Measurements from ENCODE around the gene TLE4.

TLE4 gene

DNA sequence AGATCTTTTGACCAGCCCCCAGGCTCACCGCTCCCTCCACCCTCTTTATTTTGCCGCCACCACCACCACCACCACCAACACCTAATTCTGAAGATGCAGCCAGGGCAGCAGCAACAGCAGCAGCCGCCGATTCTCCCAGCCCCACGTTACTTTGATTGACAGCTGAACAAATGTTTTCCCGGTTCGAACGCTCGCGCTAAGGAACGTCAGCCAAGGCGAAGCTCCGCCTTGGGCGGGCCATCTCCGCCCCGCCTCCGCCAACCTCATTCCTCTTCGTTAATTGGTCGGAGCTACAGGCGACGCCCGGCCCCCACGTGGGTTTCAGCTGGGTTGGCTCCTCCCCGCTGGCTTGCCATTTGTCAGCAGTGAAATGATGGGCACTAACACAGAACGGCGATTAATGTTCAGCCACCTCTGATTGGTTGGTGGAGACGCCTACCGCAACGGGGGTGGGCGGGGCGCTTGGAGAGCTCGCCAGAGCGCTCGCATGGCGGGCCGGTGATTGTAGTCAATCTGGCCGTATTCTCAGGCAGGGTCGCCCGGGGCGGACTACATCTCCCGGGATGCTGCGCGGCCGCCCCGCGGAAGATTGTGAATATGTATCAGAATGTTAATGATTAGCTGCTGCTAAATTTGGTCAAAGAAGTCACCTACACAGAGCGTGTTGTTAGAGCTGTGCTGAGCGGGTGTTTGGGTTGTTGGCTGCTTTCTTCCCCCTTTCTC is at the start of gene TLE4:
TSS of gene TLE4 (plus strand) at position 657 of the 723 bp plus-strand sequence. CDS start 826 bp downstream, outside the sequence.
- DNase-seq = peak; percentile 99

DNA sequence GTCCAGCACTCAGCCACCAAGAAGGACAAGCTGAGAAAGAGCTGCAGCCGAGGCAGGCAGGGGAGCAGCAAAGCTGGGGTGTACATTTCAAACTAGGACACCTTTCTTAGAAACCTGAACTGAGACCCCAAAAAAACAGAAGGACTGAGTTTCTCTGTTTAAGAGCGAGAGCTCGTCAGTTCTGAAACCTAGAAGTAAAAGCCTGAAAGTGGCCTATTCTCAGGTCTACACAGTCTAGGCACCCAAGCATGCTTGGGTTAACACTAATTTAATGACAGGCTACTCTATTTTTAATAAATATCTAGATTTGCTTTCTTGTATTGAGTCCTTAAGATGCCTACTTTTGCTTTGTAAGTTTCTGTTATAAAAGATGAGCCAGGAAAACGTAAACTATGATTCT is 49.0 kb upstream of the TLE4 start:
- DNase-seq = no peak

DNA sequence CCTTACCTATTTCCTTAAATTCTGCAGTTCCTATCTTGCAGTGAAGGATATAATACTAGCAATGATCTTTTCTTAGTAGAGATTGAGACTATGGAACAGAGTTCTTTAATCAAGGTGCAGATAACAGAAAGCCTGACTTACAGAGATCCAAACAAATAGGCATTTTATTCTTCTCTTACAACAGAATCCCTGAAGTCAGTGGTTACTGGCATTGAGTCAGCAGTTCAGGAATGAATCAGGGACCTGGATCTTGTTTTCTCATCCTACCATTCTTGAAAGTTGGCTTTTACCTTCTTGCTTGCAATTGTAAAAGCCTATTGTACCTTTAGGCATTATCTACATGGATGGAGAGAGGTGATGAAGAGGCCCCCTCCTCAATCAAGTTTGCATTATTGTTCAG is 47.5 kb upstream of the TLE4 start:
- no peak for DNase-seq

DNA sequence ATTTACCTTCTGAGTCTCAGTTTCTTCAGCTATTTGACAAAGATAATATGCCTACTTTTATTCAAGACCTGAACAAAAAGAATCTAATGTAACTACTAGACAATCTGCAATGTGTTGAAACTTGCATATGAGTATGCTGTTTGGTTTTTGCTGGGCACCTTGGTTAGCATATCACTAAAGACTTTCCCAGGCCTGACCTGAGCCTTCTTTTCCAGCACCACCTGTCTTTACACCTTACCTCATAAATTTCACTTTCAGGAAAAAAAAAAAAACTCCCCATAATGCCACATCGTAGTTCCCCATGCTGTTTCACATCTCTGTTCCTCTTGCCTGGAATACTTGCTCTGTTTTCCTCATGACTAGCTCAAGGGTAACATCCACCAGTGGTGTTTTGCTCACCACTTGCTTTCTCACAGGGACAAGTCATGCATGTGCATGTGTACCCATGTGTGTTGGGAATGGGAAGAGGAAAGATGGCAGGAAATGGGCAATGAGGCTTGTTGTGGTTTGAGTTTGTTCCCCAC is 45.6 kb upstream of the TLE4 start:
- no peak for DNase-seq

DNA sequence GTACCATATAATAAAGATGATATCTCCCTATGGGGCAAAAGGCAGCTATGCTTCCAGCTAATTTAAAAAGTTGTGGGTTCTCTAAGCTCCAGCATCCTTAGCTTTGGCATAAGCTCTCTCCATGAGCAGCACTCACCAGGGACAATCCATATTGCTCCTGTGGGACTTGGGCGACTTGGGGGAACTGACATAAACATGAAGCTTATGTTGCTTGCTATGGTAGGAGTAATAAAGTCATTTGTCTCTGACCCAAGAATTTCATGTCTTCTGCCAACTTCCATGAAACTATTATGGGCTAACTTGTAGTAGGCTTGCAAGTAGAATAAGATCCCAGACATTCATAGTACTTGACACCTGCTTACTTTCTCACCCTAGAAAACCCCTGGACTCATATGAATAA is 36.2 kb upstream of the TLE4 start:
- DNase-seq = no peak

DNA sequence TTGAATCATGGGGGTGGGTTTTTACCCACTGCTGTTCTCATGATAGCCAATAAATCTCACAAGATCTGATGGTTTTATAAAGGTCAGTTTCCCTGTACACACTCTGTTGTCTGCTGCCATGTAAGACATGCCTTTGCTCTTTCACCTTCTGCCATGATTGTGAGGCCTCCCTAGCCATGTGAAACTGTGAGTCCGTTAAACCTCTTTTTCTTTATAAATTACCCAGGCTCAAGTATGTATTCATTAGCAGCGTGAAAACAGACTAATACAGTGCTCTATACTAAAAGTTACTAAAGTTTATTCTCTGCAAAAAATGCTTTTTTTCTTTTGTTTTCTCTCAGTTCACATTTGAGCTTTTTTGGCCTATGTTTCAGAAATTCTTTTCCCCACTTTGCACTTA is 33.9 kb upstream of the TLE4 start:
- no peak for DNase-seq

DNA sequence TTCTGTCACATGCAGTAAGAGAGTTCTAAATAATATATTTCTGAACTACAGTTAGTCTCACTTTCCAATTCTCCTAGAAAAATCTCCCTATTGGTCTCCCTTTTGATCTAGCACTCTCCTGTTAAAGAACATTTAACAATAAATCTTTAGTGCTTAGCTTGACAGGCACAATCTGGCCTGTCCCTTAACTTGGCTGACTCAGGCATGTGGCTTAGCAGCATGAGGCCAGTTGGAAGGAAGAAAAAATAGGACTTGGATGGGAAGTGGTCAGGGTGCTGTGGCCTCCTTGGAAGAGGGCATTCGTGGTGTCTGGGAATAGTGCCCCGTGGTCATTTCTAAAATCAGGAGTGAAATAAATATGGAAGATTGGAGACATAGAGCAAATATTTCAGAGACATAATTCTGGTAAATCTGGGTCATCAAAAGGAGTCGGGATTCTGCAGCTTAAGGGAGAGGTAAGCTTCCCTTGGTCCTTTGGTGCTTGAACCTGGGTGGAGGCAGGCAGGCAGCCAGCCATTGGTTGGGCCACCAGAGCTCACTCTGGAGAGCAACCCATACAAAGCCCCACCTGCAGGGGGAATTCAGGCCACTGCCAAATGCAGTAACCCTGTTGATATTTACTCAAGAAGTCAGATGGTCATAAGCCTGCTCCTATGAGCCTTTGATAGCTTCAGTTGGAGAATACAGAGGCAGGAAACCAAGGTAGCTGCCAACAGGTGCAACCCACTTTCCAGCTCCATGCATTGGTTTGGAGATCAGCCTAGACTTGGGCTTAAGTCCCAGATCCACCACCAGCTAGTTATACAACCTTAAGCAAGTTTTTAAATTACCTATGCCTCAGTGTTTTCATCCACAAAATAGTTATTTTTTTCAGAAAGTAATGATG is 28.8 kb upstream of the TLE4 start:
- no peak for DNase-seq

DNA sequence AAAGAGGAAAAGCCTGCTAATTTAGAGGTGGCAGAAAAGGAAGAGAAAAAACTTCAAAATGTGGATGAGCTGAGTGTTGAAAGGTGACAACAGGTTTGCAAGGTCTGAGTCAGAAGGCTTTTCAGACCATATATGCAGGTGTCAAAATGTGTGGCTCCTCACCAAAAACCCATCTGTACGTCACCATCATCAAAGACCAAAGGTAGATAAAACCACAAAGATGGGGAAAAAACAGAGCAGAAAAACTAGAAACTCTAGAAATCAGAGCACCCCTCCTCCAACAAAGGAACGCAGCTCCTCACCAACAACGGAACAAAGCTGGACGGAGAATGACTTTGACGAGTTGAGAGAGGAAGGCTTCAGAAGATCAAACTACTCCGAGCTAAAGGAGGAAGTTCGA is 27.4 kb upstream of the TLE4 start:
- DNase-seq = peak; percentile 2 to 6

DNA sequence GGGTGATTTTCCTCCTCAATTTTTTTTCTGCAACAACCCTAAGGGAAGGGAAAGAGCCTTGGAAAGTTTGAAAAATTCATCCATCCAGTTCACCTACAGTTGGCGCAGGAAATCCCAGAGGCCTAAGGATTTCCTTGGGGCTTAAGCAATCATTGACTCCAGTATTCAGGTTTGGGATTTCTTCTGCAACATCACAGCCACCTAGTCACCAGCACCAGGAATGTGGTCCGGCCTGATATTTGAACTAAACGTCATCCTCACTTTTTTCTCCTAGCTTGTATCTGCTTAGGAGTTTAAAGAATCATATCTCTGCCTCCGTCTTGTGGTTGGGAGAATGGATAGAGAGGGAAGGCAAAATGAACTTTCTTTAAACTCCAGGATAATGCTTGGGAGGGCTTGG is 20.2 kb upstream of the TLE4 start:
- no peak for DNase-seq

DNA sequence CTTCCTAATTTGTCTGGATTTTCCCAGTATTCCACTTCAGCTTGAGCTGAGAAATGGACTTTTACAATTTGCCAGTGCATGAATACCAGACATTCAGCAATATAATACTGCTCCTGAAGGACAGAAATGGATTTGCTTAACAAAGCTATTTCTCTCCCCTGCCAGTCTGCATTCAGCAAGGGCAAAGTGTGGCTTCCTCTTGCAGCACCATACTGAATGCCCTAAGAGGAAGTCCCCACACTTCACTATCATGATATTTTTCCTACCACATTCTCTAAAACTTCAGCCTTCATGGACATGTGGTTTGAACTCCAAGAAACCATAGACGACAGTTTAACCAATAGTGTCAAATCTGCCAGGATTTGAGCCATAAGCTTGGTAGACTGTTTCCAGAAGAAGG is 19.8 kb upstream of the TLE4 start:
- DNase-seq = no peak

DNA sequence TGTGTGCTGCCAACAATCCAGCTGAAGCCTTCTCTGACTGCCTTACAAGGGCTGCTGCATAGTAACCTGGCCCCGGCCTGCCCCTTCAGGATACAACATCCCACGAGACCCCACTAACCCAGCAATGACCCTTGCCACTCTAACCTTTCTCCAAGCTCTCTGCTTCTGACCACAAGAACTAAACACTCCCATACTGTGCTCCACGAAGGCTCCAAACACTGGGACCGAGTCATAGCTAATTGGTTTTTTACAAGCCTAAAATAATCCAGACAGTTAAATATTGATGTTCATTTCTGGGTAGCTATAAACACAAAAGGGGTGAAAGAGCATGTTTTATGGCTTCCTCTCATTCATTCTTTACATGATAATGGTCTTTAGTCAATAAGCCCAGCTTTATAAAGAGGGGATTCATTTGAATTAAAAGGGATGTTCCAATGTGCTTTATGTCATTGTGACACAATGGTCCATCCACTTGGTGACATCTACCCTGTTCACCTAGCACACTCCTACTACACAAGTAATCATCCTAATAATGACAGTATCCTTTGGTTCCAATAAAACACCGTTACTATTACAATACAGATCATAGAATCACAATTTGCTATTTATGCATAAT is 16.2 kb upstream of the TLE4 start:
- no peak for DNase-seq

DNA sequence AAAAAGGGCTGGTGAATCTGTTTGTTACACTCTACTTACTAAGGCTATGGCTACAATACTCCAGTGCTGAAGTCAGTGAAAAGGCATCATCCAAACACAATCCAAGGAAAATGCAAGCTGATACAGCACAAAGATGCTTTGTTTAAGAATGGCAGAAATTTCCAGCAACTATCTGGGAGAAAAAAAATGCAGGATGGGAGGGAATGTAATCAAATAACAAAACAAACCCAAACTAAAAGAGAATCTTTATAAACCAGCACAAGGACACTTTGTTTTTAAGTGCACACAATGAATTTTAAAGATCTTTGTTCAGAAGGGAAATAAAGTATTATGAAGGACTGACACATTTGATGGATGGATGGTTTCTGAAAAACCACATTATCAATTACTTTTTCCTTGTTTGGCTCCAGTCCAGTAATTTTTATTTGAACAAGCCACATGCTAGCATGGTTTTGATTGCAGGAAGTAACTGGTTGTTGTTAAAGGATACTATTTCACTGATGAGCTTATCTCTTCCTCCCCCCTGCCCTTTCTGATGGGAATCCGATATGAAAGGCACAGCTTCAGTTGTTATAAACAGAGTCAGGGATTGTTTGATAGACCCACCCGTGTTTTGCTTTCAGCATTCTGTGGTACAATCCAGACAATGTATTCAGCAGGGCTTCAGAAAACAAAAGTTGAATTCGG is 12.1 kb upstream of the TLE4 start:
- DNase-seq = no peak

DNA sequence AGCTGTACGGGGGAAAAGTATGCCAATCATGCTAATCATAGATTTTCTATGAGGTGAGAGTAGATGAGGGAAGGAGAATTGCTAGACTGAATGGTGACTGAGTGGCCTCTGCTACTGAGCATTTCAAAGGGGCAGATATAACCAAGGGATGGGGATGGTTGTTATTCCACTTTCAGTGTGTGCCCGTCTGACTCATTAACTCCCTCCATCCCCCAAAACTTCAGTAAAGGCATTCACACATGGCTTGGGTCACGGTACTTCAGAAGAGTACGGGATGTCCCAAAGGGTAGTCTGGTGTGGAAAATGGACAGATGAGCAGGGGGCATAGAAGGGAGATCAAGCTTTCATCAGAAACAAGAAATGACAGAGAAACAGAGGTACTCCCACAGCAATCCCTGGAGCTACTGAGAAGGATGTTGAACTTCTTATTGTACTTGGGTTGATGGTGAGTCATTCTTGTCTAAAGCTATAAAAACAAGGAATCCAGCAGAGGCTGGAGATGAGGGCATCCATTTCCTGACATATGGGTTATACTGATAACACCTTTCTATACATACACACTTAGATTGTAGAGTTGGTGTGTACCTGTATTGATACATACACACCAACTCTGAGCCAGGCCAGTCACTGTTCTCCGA is 8.9 kb upstream of the TLE4 start:
- DNase-seq = no peak

DNA sequence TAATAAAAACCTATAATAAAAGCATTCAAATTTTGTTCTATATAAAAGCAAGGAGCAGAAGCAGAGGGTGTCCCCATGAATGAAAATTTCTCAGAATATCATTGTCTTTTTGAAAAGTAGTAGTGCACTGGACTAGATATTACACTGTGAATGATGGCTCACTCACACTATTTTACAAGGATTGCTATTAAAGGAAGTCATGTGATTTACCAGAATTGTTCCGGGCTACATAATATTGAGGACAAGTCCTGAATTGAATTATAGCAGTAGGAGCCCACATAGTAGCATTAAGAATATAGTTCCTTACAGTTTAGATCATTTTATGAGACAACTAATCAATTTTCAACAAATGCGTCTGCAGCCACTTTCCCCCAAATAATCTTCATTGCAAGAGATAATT is 7.7 kb upstream of the TLE4 start:
- no peak for DNase-seq

DNA sequence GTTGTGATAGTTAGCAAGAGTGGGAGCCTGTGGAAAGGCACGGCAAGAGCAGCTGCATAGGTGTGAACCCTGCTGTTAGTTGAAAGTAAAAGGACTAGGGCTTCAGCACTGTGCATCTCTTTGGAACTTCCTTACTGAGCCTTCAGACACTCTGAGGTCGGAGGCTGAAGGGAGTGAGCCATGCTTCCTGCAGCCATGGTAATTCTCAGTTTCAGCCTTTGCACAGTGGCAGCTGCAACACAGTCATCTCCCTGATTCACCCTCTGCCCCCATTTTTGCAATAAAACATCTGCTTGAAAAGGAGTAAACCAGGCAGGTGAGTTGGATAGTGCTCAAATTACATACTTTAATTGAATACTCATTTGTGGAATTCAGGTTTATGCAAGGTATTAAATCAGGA is 6.5 kb upstream of the TLE4 start:
- no peak for DNase-seq

DNA sequence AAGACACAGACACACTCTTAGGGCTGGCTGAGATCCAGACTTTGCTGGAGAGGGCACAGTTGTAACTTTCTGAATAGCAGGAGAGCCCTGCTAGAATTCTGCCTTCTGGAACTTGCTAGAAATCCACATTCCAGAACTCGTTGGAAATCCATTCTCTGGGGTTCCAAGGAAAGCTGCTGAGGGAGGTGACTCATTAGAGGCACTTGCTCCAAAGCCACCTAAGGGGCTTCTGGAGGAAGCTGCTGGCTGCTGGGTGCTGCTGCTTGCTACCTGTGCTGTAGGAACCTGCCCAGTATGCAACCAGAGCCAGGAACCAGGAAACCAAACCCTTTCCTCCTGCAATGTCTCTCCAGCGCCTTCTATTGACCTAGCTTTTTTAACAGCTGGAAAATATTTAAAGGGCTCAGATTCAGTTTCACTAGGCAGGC is 4.1 kb upstream of the TLE4 start:
- DNase-seq = no peak

DNA sequence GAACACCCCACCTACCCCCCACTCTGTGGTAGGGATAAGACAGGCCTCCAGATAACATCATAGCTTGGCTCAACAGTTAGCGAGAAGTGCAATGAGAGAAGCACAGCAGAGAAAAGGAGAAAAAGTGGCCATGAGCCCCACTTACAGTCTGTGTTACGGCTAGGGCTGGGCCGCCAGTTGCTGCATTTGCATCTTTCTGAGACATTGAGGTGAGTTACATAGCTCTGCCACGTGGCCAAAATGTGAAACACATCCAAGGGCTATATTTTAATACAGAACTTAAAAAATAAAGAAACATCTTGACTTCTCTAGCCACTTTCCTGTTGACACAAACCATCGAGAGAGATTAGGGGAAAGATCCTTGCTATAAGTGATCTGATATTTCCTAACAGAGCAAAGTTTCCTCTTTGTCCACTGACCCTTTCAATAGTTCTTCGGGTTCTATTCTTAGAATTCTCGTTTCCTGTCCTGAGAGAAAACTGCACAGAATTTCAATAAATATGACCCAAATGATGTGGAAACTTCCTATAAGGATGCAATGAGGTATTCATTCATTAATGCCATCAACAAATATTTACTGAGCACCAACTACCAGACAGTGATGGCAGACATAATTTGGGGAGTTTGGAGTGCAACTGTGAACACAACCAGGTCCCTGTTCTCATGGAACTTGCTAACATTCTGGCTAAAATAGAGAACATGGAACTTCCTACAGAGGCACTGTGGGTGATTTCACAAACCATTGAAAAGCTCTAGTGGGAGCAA is 3.2 kb upstream of the TLE4 start:
- DNase-seq = no peak

DNA sequence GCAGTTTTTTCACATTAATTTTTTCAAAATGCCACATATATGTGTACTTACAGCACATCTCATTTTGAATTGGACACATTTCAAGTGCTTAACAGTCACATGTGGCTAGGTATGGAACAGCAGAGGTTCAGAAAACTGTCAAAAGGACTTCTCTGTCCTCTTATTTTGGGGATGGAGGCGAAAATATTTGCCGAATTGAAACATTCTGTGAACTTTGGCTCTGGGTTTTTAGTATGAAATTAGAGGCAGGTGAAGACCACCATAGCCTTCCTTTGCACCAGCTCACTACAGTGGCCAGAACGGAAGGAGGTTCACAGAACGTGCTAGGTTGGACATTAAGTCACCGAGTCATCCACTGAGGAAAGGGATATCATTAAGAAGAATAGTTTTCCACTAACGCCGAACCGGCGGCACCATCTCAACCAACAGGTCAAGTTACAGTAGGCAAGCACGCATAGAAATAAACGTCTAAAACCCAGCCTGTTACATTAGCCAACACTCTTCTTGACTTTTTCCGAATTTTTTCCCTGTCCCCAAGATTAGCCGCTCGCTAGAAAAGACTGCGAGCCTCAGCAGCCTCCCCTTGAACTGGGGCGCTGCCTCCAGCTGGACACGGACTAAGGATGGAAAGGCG is 1.8 kb upstream of the TLE4 start:
- no peak for DNase-seq

DNA sequence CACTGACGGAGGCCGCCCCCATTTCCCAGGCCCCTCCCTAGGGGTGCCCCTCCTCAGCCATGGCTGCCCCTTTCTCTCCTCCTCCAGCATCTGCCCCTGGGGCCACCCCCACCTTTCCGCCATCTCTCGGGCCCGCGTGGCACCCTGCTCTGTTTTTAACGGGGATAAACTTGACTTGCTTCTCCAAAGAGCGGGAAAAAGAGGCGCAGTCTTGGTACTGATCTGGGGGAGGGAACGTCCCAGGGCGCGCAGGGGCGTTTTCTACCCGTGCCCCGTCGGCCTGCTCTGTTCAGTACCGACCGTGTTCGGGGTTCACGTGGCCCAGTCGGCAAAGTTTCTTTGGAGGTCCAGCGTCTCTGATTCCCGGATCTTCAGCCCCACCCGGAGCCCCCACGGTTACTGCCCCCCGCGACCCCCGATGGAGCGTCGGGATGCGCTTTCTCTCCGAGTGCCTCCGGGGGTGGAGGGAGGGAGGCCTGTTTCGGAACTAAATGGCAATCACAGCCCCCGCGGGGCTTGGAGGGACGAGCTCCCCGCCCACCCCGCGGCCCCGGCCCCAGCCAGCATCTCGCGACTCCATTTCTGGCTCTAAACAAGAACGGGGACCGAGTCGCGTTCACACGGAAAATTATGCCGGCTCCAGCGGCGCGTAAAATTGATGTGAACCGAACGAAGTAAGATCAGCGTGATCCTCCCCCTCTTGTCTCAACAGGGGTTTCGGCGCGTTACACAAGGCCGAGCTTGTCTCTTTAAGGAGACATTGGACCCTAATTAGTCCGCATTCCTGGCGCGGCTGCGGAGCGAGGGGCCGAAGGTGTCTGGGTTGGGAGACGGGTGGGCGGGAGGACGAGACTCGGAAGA is 1.1 kb upstream of the TLE4 start:
- DNase-seq = peak; percentile 21 to 35

DNA sequence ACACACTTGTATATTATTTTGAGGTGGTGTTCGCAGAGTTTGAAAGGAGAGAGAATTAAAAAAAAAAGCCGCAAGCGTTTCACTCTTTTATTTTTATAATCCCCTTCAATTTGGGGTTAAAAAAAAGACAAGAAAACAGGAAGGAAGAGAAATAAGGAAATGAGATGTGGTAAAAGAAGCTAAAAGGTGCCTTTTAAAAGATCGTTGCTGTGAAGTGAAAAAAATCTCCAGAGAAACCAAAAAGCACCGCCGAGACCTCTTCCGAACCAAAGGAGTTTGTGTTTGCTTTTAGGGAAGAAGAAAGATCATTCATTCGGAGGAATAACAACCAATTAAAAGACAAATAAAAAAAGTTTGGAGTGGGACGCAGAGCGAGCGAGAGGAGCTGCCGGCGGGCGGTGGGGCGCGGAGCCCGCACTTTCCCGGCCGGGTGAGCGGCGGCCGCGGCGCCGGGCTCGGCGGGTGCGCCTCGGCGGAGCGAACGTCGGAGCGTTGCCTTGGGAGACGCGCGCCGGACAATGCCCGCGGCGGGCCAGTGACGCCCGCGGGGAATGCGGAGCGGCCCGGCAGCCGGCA is 355 bp downstream of the TLE4 start:
- DNase-seq = no peak

Measured in activated CD4-positive, alpha-beta T cell treated with anti-CD3 and anti-CD28 coated beads, Interleukin-2, amount 50 U/mL, for 4 hours (primary cell).